PC-9 (cell line): ENCODE measurements around the gene AIF1.

Source experiments
- CTCF ChIP-seq: fragments of 200-600 bp; sonication (generic); conservative IDR thresholded peaks from 2 replicates; pipeline ENCODE4 v1.6.1; 2017; ENCODE audit warnings: mixed run types, antibody characterized with exemption, mild to moderate bottlenecking, moderate library complexity
- EZH2 ChIP-seq: fragments of 200-600 bp; sonication (generic); IDR thresholded peaks from 2 replicates; pipeline ENCODE4 v1.8.0; 2017; ENCODE audit warnings: antibody characterized with exemption, low read depth

GRCh38 chr6:31573239-31574105 is 41.6 kb upstream of the AIF1 start:
- TF ChIP-seq CTCF: no peak
- no peak for TF ChIP-seq EZH2
